ENCODE data around the gene TBC1D20.

GRCh38 chr20:414161-414560, 48.2 kb downstream of the TBC1D20 start:
- TF ChIP-seq ZFP3 (CRISPR knock-in tag; IDR thresholded peaks at IDR 0.05) (no peak), ARNTL (CRISPR knock-in tag; IDR thresholded peaks at IDR 0.05; ENCODE audit: borderline replicate concordance, low read depth) (no peak), RARB (CRISPR knock-in tag; IDR thresholded peaks at IDR 0.05) (no peak), CREB5 (CRISPR knock-in tag; IDR thresholded peaks at IDR 0.05; ENCODE audit: low read depth) (no peak), POU6F1 (CRISPR knock-in tag; IDR thresholded peaks at IDR 0.05; ENCODE audit: borderline replicate concordance, low read depth) (no peak)
